ENCODE measurements around the gene CENPX.

The CENPX gene

DNA sequence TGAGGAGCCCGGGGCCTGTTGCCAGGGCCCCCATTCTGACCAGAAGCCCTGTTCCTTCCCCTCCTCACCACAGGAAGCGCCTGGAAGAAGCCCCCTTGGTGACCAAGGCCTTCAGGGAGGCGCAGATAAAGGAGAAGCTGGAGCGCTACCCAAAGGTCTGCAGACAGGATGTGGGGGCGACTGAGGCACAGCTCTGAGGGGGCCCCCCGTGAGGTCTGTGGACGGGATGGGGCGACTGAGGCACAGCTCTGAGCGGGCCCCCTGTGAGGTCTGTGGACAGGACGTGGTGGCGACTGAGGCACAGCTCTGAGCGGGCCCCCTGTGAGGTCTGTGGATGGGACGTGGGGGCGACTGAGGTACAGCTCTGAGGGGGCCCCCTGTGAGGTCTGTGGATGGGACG lies 13.3 kb downstream of the CENPX start:
- in situ Hi-C loops (cut with HindIII; ENCODE audit: low sequenced_read_pairs) = no loop called here
- DNase-seq (ENCODE audit: low read depth) = no peak
- no peak overlapping the region for H3K4me3 ChIP-seq (ENCODE audit: low read depth, low read length)
- TF ChIP-seq, protein P1, sequence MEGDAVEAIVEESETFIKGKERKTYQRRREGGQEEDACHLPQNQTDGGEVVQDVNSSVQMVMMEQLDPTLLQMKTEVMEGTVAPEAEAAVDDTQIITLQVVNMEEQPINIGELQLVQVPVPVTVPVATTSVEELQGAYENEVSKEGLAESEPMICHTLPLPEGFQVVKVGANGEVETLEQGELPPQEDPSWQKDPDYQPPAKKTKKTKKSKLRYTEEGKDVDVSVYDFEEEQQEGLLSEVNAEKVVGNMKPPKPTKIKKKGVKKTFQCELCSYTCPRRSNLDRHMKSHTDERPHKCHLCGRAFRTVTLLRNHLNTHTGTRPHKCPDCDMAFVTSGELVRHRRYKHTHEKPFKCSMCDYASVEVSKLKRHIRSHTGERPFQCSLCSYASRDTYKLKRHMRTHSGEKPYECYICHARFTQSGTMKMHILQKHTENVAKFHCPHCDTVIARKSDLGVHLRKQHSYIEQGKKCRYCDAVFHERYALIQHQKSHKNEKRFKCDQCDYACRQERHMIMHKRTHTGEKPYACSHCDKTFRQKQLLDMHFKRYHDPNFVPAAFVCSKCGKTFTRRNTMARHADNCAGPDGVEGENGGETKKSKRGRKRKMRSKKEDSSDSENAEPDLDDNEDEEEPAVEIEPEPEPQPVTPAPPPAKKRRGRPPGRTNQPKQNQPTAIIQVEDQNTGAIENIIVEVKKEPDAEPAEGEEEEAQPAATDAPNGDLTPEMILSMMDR (IDR thresholded peaks at IDR 0.05; ENCODE audit: low read depth, low read length, missing control alignments) = no peak

DNA sequence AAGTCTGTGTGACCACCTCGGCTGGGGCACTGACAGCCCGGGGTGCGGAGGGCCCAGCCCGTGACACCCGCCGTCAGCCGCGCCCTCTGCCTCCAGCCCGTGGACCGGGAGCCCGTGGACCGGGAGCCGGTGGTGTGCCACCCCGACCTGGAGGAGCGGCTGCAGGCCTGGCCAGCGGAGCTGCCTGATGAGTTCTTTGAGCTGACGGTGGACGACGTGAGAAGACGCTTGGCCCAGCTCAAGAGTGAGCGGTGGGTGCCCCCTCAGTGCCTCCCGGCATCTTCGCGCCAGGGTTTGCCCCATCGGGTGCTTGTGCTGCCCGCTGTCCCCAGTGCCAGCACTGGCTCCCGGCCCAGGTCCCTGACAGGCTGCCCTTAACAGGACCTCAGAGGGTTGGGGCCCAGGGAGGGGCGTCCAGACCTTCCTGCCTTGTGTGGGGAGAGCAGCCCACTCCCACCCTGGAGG lies 13.7 kb downstream of the CENPX start:
- DNase-seq (ENCODE audit: low read depth) = no peak
- in situ Hi-C loops (cut with HindIII; ENCODE audit: low sequenced_read_pairs) = no loop called here
- TF ChIP-seq, protein P1 (IDR thresholded peaks at IDR 0.05; ENCODE audit: low read depth, low read length, missing control alignments) = no peak
- H3K4me3 ChIP-seq (ENCODE audit: low read depth, low read length) = no peak overlapping the region

DNA sequence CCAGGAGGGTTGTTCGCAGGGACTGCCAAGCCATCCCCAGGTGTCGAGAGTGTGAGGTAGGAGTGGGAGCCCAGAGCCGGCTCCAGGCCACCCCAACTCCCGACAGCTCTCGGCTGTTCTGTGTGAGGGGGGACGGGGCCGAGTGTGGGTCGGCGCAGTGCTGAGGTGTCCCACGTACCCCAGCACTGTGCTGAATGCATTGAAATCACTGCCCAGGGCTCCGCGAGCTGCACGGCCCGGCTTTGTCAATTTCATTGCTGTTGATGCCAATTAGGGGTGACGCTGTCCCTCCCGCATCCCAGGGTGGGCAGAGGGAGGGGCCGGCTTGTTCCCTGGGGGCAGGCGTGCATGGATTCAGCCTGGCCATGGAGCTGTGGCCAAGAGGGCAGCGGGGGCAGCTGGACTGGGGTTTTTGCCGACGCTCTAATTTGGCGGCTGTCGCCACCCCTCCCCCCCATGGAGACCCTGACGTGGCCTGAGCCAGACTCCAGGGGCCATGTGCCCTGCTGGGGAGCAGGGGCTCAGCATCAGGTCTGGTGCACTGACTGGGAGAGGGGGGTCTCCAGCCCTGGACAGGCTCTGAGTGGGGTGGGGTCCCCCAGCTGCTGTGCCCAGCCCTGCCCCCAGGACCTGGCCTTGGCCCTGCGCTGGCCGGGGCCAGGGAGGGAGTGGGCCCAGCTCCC lies 14.3 kb downstream of the CENPX start:
- TF ChIP-seq, protein P1 (IDR thresholded peaks at IDR 0.05; ENCODE audit: low read depth, low read length, missing control alignments) = no peak
- no peak for DNase-seq (ENCODE audit: low read depth)

DNA sequence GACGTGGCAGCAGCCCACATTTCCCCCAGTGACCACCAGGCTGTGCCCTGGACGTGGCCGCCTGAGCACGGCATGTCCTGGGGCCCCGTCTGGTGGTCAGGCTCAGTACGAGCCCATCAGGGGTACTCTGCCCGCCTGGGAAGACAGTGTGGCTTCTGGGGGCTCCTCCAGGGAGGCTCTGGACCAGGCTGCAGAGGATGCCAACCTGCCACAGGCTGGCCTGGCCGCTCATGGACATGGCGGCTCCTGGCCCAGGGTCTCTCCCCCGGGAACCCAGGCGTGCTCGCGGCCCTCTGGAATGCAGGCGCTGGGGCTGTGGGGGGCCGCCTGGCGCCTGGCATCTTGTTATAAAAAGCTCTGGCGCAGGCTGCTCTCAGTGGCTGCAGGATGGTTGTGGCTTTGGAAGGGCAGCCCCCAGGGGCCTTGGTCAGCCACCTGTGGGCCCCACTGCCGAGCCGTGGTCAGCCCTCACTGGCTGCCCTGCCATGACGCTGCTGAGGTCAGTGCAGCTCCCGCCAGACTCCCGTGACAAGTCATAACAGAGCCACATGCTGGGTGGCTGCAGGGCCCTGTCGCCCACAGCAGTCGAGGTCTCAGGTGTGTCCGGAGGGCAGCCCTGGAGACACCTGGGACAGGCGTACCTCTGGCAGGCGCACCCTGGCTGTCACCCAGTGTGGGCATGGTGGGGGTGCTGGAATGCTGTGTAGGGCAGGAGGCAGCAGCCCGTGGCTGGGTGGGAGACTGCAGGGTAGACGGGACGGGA lies 15.0 kb downstream of the CENPX start:
- in situ Hi-C loops (cut with HindIII; ENCODE audit: low sequenced_read_pairs) = no loop called here
- DNase-seq (ENCODE audit: low read depth) = no peak
- TF ChIP-seq, protein P1 (IDR thresholded peaks at IDR 0.05; ENCODE audit: low read depth, low read length, missing control alignments) = peak; percentile 56
- no peak overlapping the region for H3K4me3 ChIP-seq (ENCODE audit: low read depth, low read length)

More for the DNA sequence above, 14.3 kb downstream of the CENPX start:
- in situ Hi-C loops (cut with HindIII; ENCODE audit: low sequenced_read_pairs) = no loop called here
- no peak overlapping the region for H3K4me3 ChIP-seq (ENCODE audit: low read depth, low read length)

DNA sequence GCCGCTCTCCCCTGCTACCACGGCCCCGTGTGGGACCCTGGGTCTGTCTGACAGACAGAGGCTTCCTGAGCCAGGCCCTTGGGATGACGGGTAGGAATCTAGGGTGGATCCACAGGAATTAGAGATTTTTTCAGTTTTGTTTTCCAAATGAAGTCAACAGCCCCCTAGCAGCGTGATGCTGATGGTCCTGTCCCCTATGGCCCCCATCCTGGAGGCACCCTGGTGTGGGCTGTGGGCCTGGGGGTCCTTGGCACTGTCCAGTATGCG lies 15.5 kb downstream of the CENPX start:
- TF ChIP-seq, protein P1 (IDR thresholded peaks at IDR 0.05; ENCODE audit: low read depth, low read length, missing control alignments) = no peak
- no peak for DNase-seq (ENCODE audit: low read depth)
- H3K4me3 ChIP-seq (ENCODE audit: low read depth, low read length) = no peak overlapping the region
- in situ Hi-C loops (cut with HindIII; ENCODE audit: low sequenced_read_pairs) = no loop called here

DNA sequence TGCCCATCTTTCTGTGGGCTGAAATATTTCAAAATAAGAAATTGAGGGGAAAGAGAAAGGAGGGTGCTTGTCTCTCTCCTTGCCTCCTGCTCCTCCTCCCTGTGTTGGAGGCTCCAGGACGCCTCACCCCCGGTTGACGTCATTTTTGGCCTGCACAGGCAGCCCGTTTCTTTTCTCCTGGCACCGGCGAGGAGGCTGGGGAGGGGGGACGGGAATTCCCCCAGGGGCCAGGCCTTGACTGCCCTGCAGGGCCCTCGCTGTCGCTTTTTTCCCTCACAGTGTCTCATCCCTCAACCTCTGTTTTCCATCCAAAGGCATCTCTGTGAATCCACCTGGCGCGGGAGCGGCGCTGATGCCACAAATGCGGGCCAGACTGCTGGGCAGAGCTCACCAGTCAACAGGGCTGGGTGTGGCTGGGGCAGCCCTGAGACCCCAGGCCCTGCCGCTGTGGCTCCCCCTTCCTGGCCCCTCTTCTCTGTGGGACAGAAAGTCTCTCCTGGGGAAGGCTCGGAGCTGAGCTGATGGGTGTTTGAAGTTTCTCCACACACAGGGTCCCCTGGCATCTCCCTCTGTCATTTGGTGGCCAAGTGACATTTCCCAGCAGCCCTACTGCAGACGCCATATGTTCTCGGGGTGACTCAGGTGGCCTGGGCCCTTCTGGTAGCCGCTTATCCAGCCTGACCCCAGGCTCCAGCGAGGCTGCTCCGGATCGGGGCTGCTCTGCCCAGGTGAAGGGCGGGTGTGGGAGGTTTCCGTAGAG lies 16.0 kb downstream of the CENPX start:
- DNase-seq (ENCODE audit: low read depth) = no peak
- in situ Hi-C loops (cut with HindIII; ENCODE audit: low sequenced_read_pairs) = no loop called here
- H3K4me3 ChIP-seq (ENCODE audit: low read depth, low read length) = no peak overlapping the region
- TF ChIP-seq, protein P1 (IDR thresholded peaks at IDR 0.05; ENCODE audit: low read depth, low read length, missing control alignments) = no peak

All from astrocyte of the cerebellum (primary cell).